HEK293T (cell line): ENCODE results near the gene POLR3E.

Source experiments
- CTCF ChIA-PET: fragments of 350-600 bp; formaldehyde crosslinking; extraction: SDS; loops from one replicate; lab custom pipeline; 2021; ENCODE audit warnings: antibody characterized with exemption, inconsistent platforms; lab: Yijun Ruan, JAX
- POLR2A ChIA-PET: fragments of 350-600 bp; formaldehyde crosslinking; extraction: SDS; loops from one replicate; lab custom pipeline; 2020; ENCODE audit warnings: antibody characterized with exemption, inconsistent platforms; lab: Yijun Ruan, JAX
- DNase-seq: peaks from one replicate; pipeline ENCODE4 v3.0.0; 2012; ENCODE audit warnings: mixed read lengths; ENCODE audit errors: extremely low spot score
- ARNT ChIP-seq: fragments of 450-650 bp; IDR thresholded peaks from 2 replicates; pipeline ENCODE4 v1.6.1; 2017; ENCODE audit warnings: mild to moderate bottlenecking
- BHLHE40 ChIP-seq: fragments of 450-650 bp; IDR thresholded peaks from 2 replicates; pipeline ENCODE4 v1.6.1; 2016; ENCODE audit warnings: mild to moderate bottlenecking, moderate library complexity, borderline replicate concordance
- CTBP1 ChIP-seq: fragments of 450-650 bp; IDR thresholded peaks from 2 replicates; pipeline ENCODE4 v1.6.1; 2016; ENCODE audit warnings: borderline replicate concordance
- ELF4 ChIP-seq: fragments of 450-650 bp; IDR thresholded peaks from 2 replicates; pipeline ENCODE4 v1.6.1; 2017; ENCODE audit warnings: antibody characterized with exemption
- FOXA1 ChIP-seq: fragments of 450-650 bp; IDR thresholded peaks from 2 replicates; pipeline ENCODE4 v1.6.1; 2016; ENCODE audit warnings: mild to moderate bottlenecking
- FOXK2 ChIP-seq: fragments of 450-650 bp; IDR thresholded peaks from 2 replicates; pipeline ENCODE4 v1.6.1; 2016; ENCODE audit warnings: mild to moderate bottlenecking
- FOXM1 ChIP-seq: fragments of 450-650 bp; IDR thresholded peaks from 2 replicates; pipeline ENCODE4 v1.6.1; 2017; ENCODE audit warnings: mild to moderate bottlenecking, borderline replicate concordance
- HDGF ChIP-seq: fragments of 450-650 bp; IDR thresholded peaks from 2 replicates; pipeline ENCODE4 v1.6.1; 2017; ENCODE audit warnings: antibody characterized with exemption, borderline replicate concordance
- L3MBTL2 ChIP-seq: fragments of 450-650 bp; conservative IDR thresholded peaks from 2 replicates; pipeline ENCODE4 v1.6.1; 2016; ENCODE audit warnings: mild to moderate bottlenecking
- LEF1 ChIP-seq: fragments of 450-650 bp; IDR thresholded peaks from 2 replicates; pipeline ENCODE4 v1.6.1; 2017; ENCODE audit warnings: mild to moderate bottlenecking, borderline replicate concordance
- NFRKB ChIP-seq: fragments of 450-650 bp; IDR thresholded peaks from 2 replicates; pipeline ENCODE4 v1.6.1; 2016; ENCODE audit warnings: mild to moderate bottlenecking, moderate library complexity
- PKNOX1 ChIP-seq: fragments of 450-650 bp; IDR thresholded peaks from 2 replicates; pipeline ENCODE4 v1.6.1; 2016
- SP1 ChIP-seq: fragments of 450-650 bp; IDR thresholded peaks from 2 replicates; pipeline ENCODE4 v1.6.1; 2017
- SUZ12 ChIP-seq: fragments of 450-650 bp; IDR thresholded peaks from 2 replicates; pipeline ENCODE4 v1.6.1; 2016; ENCODE audit warnings: mild to moderate bottlenecking
- TARDBP ChIP-seq: fragments of 450-650 bp; IDR thresholded peaks from 2 replicates; pipeline ENCODE4 v1.6.1; 2016
- ZNF384 ChIP-seq: fragments of 450-650 bp; IDR thresholded peaks from 2 replicates; pipeline ENCODE4 v1.6.1; 2016

POLR3E gene

GRCh38 chr16:22333457-22333994, 36.3 kb downstream of the POLR3E start:
- CTCF ChIA-PET = no interaction called here
- POLR2A ChIA-PET = no interaction called here
- DNase-seq = no peak
- no peak for TF ChIP-seq FOXA1
- no peak for TF ChIP-seq L3MBTL2
- TF ChIP-seq SP1 = no peak

GRCh38 chr16:22335668-22336246, 38.5 kb downstream of the POLR3E start:
- CTCF ChIA-PET = no interaction called here
- POLR2A ChIA-PET = no interaction called here
- TF ChIP-seq SP1 (no peak), TARDBP (no peak), ZNF384 (no peak), LEF1 (no peak), FOXM1 (no peak), ARNT (no peak), BHLHE40 (no peak), ELF4 (no peak), FOXA1 (no peak), FOXK2 (no peak), NFRKB (no peak), SUZ12 (no peak), CTBP1 (no peak), L3MBTL2 (no peak), PKNOX1 (no peak), HDGF (no peak)
- DNase-seq = no peak

- no peak for DNase-seq
- ChIA-PET POLR2A (no interaction called here), CTCF (no interaction called here)
- TF ChIP-seq FOXK2 = no peak
- TF ChIP-seq NFRKB = no peak
- no peak for TF ChIP-seq L3MBTL2
These were observed 39.4 kb downstream of the POLR3E start for GRCh38 chr16:22336581-22336980.

- ChIA-PET POLR2A (no interaction called here), CTCF (no interaction called here)
- no peak for DNase-seq
- no peak for TF ChIP-seq ARNT
- TF ChIP-seq BHLHE40 = no peak
- no peak for TF ChIP-seq CTBP1
- TF ChIP-seq ZNF384 = no peak
- TF ChIP-seq L3MBTL2 = no peak
- TF ChIP-seq FOXA1 = no peak
- TF ChIP-seq PKNOX1 = no peak
- no peak for TF ChIP-seq LEF1
- no peak for TF ChIP-seq TARDBP
- no peak for TF ChIP-seq SP1
- no peak for TF ChIP-seq FOXM1
- TF ChIP-seq SUZ12 = no peak
- TF ChIP-seq FOXK2 = no peak
- TF ChIP-seq ELF4 = no peak
These were observed 39.8 kb downstream of the POLR3E start for GRCh38 chr16:22337045-22337444.

GRCh38 chr16:22337849-22338635, 40.8 kb downstream of the POLR3E start:
- CTCF ChIA-PET = no interaction called here
- TF ChIP-seq FOXM1 (no peak), NFRKB (no peak), SUZ12 (no peak), ZNF384 (no peak), PKNOX1 (no peak), TARDBP (no peak), FOXA1 (no peak), LEF1 (no peak)
- POLR2A ChIA-PET = no interaction called here
- no peak for DNase-seq

GRCh38 chr16:22340945-22341344, 43.7 kb downstream of the POLR3E start:
- no peak for TF ChIP-seq PKNOX1
- no peak for TF ChIP-seq ELF4
- TF ChIP-seq SP1 = no peak
- TF ChIP-seq TARDBP = no peak
- no peak for TF ChIP-seq CTBP1
- TF ChIP-seq L3MBTL2 = no peak
- no peak for TF ChIP-seq LEF1
- no peak for TF ChIP-seq NFRKB
- no peak for TF ChIP-seq FOXM1
- TF ChIP-seq BHLHE40 = no peak
- no peak for TF ChIP-seq FOXA1
- TF ChIP-seq FOXK2 = no peak
- TF ChIP-seq ZNF384 = no peak
- TF ChIP-seq HDGF = no peak
- no peak for TF ChIP-seq SUZ12
- no peak for TF ChIP-seq ARNT
- CTCF ChIA-PET = no interaction called here
- POLR2A ChIA-PET = no interaction called here
- no peak for DNase-seq
